Ovary (tissue), 3 donors: ENCODE data around the gene POLR3E.

Experiments used
- CTCF ChIP-seq, 3 donors: fragments of 450-650 bp in 2 of 3; fragments of 200-600 bp in 1 of 3; IDR thresholded peaks; one replicate each; pipeline versions ENCODE4 v1.5.1 to v1.8.0; 2016 to 2022; ENCODE audit warnings: antibody characterized with exemption in 3 of 3, mild to moderate bottlenecking in 1 of 3
- EP300 ChIP-seq: sonication (generic); formaldehyde crosslinking; IDR thresholded peaks from one replicate; pipeline ENCODE4 v1.6.1; 2017; ENCODE audit warnings: antibody characterized with exemption
- POLR2A ChIP-seq: fragments of 450-650 bp; IDR thresholded peaks from one replicate; pipeline ENCODE4 v1.6.1; 2017; ENCODE audit warnings: antibody characterized with exemption, mild to moderate bottlenecking, moderate library complexity
- donor health status: DM: no; HTN: no; CAD: no.

GRCh38 chr16:22250522-22250921 is 46.7 kb upstream of the POLR3E start:
- TF ChIP-seq EP300 (no peak), POLR2A (no peak), CTCF (IDR thresholded peaks at IDR 0.05) (no peak)
